NCI-H2171 treated with DMSO at 0.1 percent for 48 hours (cell line): ENCODE results near the gene STX18.

Experiments
- DNase-seq: peaks from one replicate; lab custom pipeline; 2025; lab: John Stamatoyannopoulos, UW

The STX18 gene

GRCh38 chr4:4398430-4398829 is 143.4 kb downstream of the STX18 start:
- no peak for DNase-seq

GRCh38 chr4:4397441-4397819 is 144.4 kb downstream of the STX18 start:
- DNase-seq = no peak

- DNase-seq = peak; percentile 21
These were observed 145.0 kb downstream of the STX18 start for GRCh38 chr4:4396628-4397440.

GRCh38 chr4:4395849-4396627 is 145.8 kb downstream of the STX18 start:
- DNase-seq = peak; percentile 54

GRCh38 chr4:4395371-4395770 is 146.5 kb downstream of the STX18 start:
- no peak for DNase-seq

- no peak for DNase-seq
These were observed 147.2 kb downstream of the STX18 start for GRCh38 chr4:4394644-4395043.

GRCh38 chr4:4392501-4393183 is 149.2 kb downstream of the STX18 start:
- DNase-seq = no peak

GRCh38 chr4:4391866-4392265 is 150.0 kb downstream of the STX18 start:
- no peak for DNase-seq

- no peak for DNase-seq
These were observed 151.2 kb downstream of the STX18 start for GRCh38 chr4:4390515-4391240.

GRCh38 chr4:4390046-4390445 is 151.8 kb downstream of the STX18 start:
- no peak for DNase-seq

- DNase-seq = no peak
These were observed 152.8 kb downstream of the STX18 start for GRCh38 chr4:4388836-4389575.

GRCh38 chr4:4388311-4388790 is 153.5 kb downstream of the STX18 start:
- no peak for DNase-seq

GRCh38 chr4:4387531-4388310 is 154.1 kb downstream of the STX18 start:
- no peak for DNase-seq

- peak; percentile 5 for DNase-seq
These were observed 155.0 kb downstream of the STX18 start, which contains the start of gene NSG1 for GRCh38 chr4:4386736-4387392. Gene NSG1, plus strand, starts transcription at chr4:4387102. Its CDS starts 528 bp downstream, at chr4:4387630.

GRCh38 chr4:4386296-4386735 is 155.5 kb downstream of the STX18 start:
- peak; percentile 45 for DNase-seq

GRCh38 chr4:4385729-4386295 is 156.0 kb downstream of the STX18 start:
- DNase-seq = no peak

- DNase-seq = no peak
These were observed 157.0 kb downstream of the STX18 start for GRCh38 chr4:4384837-4385236.

- no peak for DNase-seq
These were observed 158.8 kb downstream of the STX18 start for GRCh38 chr4:4383085-4383484.

GRCh38 chr4:4379540-4380087 is 162.2 kb downstream of the STX18 start:
- DNase-seq = no peak
